MCF 10A (cell line): ENCODE data around the gene IGFBP1. TPM values are rescaled to one million over a fixed set of nuclear protein-coding genes. Genes with fewer than 3 reads are reported as not detected.
"Not testable (repeated sequence)": the region's sequence is repeated elsewhere in the genome, so short reads cannot be mapped to it uniquely, and the experiment has no call there.

Source experiments
- BruUV-seq: library from RNA; stranded (reverse); fragments of 400-500 nt; replicated peaks from 2 replicates; lab custom pipeline; 2021; lab: Mats Ljungman, UMichigan
- CTCF ChIA-PET: fragments of 300-600 bp; sonication (Branson Sonifier 250); formaldehyde crosslinking; extraction: SDS; loops from one replicate; lab custom pipeline; 2021; ENCODE audit warnings: antibody characterized with exemption, inconsistent platforms; lab: Yijun Ruan, JAX
- POLR2A ChIA-PET: fragments of 300-600, 350-650 bp; sonication (Branson Sonifier 250); formaldehyde crosslinking; extraction: SDS; loops from one replicate; lab custom pipeline; 2020; ENCODE audit warnings: antibody characterized with exemption, inconsistent platforms; lab: Yijun Ruan, JAX
- DNase-seq: peaks from one replicate; pipeline ENCODE4 v3.0.0-alpha.2; 2018; ENCODE audit not compliant: unreplicated experiment
- H3K27ac Mint-ChIP-seq: one replicate; pipeline ENCODE4 v1.8.0; 2022; ENCODE audit warnings: mild to moderate bottlenecking, low read depth, mixed read lengths; ENCODE audit not compliant: unreplicated experiment
- H3K27me3 Mint-ChIP-seq: one replicate; pipeline ENCODE4 v1.8.0; 2022; ENCODE audit warnings: mixed read lengths; ENCODE audit not compliant: insufficient read depth, unreplicated experiment
- H3K36me3 Mint-ChIP-seq: one replicate; pipeline ENCODE4 v1.8.0; 2022; ENCODE audit warnings: mild to moderate bottlenecking, moderate library complexity, mixed read lengths; ENCODE audit not compliant: insufficient read depth, unreplicated experiment
- H3K4me1 Mint-ChIP-seq: one replicate; pipeline ENCODE4 v1.8.0; 2022; ENCODE audit warnings: mixed read lengths; ENCODE audit not compliant: insufficient read depth, unreplicated experiment
- H3K4me3 Mint-ChIP-seq: one replicate; pipeline ENCODE4 v1.8.0; 2022; ENCODE audit warnings: mild to moderate bottlenecking, moderate library complexity, mixed read lengths; ENCODE audit not compliant: unreplicated experiment
- H3K9me3 Mint-ChIP-seq: one replicate; pipeline ENCODE4 v1.8.0; 2022; ENCODE audit warnings: mixed read lengths; ENCODE audit not compliant: unreplicated experiment
- intact Hi-C: fragments of 100-400 bp; cut with micrococcal nuclease; formaldehyde crosslinking; loops from 2 replicates; pipeline ENCODE4 v1.14.1; 2022
- total RNA-seq: library from RNA; stranded (reverse); gene quantifications from 2 replicates; pipeline ENCODE4 v1.2.3, GENCODE V29; 2022
- TF ChIP-seq, protein P1 (sequence below): fragments of 200-600 bp; IDR thresholded peaks from one replicate; pipeline ENCODE4 v1.8.0; 2022; ENCODE audit warnings: antibody characterized with exemption, mild to moderate bottlenecking; ENCODE audit not compliant: unreplicated experiment

Gene IGFBP1
- total RNA-seq, 1 experiment from 2014 or later, result not detected

DNA sequence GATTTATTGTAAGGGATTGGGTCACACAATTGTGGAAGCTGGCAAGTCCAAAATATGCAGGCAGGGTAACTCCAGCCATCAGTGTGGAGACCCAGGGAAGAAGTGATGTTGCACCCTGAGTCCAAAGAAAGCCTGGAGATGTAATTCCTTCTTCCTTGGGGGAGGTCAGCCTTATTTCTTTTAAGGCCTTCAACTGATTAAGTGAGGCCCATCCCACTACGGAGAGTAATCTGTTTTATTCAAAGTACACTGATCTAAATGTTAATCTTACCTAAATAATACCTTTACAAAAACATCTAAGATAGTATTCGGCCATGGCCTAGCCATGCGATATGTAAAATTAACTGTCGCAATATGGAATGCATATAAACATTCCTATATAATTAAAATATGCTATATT lies 31.4 kb upstream of the IGFBP1 start:
- POLR2A ChIA-PET, H3K4me3 Mint-ChIP-seq, H3K9me3 Mint-ChIP-seq, BruUV-seq, intact Hi-C loops, H3K36me3 Mint-ChIP-seq, DNase-seq, H3K4me1 Mint-ChIP-seq, CTCF ChIA-PET, H3K27ac Mint-ChIP-seq: not testable (repeated sequence)
- H3K27me3 Mint-ChIP-seq, result peaks cover 15% of the 10 kb centered on the region

DNA sequence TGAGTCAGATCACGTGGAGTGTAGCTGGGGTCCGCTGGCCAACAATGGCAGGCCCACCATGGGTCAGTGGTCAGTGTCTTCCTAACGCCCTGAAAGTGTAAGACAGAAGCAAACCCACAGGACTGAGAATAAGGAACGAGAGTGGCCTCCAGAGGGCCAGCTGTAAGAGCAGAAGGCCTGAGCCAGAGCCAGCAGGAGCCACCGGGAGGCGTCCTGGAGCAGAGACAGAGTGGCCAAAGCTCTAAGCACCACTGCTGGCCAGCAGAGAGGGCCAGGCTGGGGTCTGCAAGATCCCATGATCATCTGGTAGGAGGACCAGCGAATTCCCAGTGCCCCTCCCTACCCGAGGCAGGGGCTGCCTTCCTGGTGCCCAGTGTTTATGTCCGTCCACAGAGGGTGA lies 24.6 kb upstream of the IGFBP1 start:
- Mint-ChIP-seq H3K4me1 (no peaks in the 10 kb centered on the region), H3K27me3 (peaks cover 15% of the 10 kb centered on the region), H3K27ac (no peak overlapping the region), H3K36me3 (no peaks in the 10 kb centered on the region), H3K4me3 (no peak overlapping the region), H3K9me3 (no peaks in the 10 kb centered on the region)
- no TSS peak for BruUV-seq
- no peak for DNase-seq
- ChIA-PET CTCF (interaction anchor here (0.7 to 1.1 kb wide), 2 partner anchors 27 to 375 kb away, joined by 3 read pairs; no protein-coding TSS in a partner anchor), POLR2A (no interaction called here)
- intact Hi-C loops, result no loop called here
- TF ChIP-seq, protein P1, sequence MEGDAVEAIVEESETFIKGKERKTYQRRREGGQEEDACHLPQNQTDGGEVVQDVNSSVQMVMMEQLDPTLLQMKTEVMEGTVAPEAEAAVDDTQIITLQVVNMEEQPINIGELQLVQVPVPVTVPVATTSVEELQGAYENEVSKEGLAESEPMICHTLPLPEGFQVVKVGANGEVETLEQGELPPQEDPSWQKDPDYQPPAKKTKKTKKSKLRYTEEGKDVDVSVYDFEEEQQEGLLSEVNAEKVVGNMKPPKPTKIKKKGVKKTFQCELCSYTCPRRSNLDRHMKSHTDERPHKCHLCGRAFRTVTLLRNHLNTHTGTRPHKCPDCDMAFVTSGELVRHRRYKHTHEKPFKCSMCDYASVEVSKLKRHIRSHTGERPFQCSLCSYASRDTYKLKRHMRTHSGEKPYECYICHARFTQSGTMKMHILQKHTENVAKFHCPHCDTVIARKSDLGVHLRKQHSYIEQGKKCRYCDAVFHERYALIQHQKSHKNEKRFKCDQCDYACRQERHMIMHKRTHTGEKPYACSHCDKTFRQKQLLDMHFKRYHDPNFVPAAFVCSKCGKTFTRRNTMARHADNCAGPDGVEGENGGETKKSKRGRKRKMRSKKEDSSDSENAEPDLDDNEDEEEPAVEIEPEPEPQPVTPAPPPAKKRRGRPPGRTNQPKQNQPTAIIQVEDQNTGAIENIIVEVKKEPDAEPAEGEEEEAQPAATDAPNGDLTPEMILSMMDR, result no peak

DNA sequence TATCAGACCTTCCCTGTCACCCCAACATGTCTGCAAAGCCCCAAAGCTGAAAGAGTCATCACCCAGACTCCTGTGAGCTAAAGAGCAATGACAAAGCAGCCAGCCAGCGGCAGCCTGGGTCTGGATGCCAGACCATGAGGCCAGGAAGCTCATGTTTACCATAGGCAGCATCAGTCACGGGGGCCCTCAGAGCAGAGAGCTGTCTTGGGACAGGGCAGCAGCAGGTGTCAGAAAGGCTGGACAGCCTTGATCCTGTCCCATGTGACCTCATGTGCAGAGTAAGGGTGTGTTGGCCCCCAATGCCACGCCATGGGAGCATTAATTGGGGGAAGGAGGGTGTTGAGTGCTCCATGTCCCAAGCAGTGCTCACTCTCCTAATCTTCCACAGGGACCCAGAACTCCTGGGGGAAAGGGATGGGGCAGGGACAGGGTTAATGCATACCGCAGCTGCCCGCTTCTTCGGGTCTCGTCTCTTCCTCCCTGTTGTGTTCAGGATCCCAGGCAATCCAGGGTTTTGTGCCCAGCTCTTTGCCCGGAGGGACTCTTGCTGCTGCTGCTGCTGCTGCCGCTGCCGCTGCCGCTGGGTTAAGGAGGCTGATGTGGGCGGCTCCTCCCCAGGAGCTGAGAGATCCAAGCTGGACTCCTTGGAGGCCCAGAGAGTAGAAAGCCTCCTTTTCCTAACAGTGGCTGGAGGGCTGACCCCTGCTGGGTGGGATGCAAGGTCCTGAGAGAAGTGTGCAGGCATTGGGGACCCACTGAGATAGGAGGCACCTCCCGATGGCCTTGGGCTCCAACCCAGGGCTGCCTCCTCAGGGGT lies 22.5 kb upstream of the IGFBP1 start:
- H3K4me3 Mint-ChIP-seq, result no peak overlapping the region
- H3K9me3 Mint-ChIP-seq, result no peaks in the 10 kb centered on the region
- TF ChIP-seq, protein P1, result no peak
- no peaks in the 10 kb centered on the region for H3K4me1 Mint-ChIP-seq
- BruUV-seq, result no TSS peak
- ChIA-PET CTCF (interaction anchor here (0.5 to 1.2 kb wide), 3 partner anchors 25 to 826 kb away, joined by 4 to 5 read pairs (median 5); no protein-coding TSS in a partner anchor), POLR2A (interaction anchor here (0.6 kb wide), 1 partner anchor 832 kb away, joined by 3 read pairs; no protein-coding TSS in a partner anchor)
- H3K27me3 Mint-ChIP-seq, result no peaks in the 10 kb centered on the region
- DNase-seq, result no peak
- no peaks in the 10 kb centered on the region for H3K36me3 Mint-ChIP-seq
- intact Hi-C loops, result no loop called here
- no peak overlapping the region for H3K27ac Mint-ChIP-seq

DNA sequence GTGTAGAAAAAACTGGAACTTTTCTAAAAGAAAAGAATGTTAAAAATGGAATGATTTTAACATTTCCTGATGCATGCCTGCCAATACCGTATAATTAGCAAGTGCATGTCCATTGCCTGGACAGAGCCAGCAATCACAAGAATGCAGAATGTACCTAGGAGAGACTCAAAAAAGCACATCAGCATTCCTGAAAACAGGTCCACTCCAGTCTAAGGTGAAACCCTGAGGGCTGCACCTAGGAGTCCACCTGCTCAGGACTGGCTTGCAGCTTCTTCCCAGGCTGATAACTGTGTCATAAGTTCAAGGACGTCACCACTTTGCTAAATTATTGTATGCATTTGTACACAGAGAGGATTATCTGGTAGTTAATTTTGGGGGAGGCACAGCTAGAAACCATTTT lies 20.8 kb upstream of the IGFBP1 start:
- DNase-seq, result no peak
- no TSS peak for BruUV-seq
- H3K27ac Mint-ChIP-seq, result no peak overlapping the region
- no peaks in the 10 kb centered on the region for H3K9me3 Mint-ChIP-seq
- TF ChIP-seq, protein P1, result no peak
- no peak overlapping the region for H3K4me3 Mint-ChIP-seq
- intact Hi-C loops, result no loop called here
- no peaks in the 10 kb centered on the region for H3K36me3 Mint-ChIP-seq
- no peaks in the 10 kb centered on the region for H3K4me1 Mint-ChIP-seq
- H3K27me3 Mint-ChIP-seq, result no peaks in the 10 kb centered on the region
- CTCF ChIA-PET, result no interaction called here
- POLR2A ChIA-PET, result no interaction called here
